NOMO-1 treated with DMSO at 0.1 percent for 48 hours (cell line): ENCODE measurements around the gene JAML.
"Not testable (repeated sequence)": the region's sequence is repeated elsewhere in the genome, so short reads cannot be mapped to it uniquely, and the experiment has no call there.

Experiments
- DNase-seq: peaks from one replicate; lab custom pipeline; 2025; ENCODE audit not compliant: unreplicated experiment; lab: John Stamatoyannopoulos, UW

The JAML gene

DNA sequence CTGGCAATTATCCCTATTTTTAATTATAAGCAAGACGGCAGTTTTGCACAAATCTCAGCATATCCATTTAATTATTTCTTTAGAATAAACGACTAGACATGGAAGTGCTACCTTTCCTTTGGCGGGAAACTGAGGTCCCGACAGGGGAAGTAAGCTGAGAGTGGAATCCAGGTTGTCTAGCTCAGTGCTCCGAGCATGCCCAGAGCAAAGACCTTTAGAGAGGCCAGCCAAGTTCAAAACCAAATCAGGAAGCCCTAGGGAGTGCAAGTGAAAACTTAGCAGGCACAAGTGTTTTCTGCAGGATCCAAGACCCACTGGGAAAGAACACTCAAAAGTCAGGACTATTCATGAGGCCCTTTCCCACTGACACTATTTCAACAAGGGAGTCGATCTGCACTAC is 25.7 kb downstream of the JAML start:
- no peak for DNase-seq

DNA sequence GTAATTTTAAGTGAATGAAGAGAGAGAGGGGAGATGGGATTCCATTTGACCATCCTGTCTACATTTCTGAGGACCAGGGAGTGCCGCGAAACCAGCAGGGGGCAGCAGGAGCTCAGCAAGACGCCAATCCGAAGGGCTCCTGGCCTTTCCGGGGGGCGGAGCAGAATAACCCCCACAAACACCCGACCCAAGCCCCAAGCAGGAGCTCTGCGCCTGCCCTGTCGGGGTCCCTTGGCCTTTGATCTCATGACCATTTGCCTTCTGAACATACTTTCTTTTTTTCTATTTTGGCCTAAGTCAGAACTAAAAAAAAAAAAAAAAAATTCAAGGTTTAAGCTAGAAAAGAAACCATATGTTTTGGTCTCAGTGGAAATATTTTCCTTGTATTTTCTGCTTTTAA is 26.4 kb downstream of the JAML start:
- peak; percentile 52 for DNase-seq

DNA sequence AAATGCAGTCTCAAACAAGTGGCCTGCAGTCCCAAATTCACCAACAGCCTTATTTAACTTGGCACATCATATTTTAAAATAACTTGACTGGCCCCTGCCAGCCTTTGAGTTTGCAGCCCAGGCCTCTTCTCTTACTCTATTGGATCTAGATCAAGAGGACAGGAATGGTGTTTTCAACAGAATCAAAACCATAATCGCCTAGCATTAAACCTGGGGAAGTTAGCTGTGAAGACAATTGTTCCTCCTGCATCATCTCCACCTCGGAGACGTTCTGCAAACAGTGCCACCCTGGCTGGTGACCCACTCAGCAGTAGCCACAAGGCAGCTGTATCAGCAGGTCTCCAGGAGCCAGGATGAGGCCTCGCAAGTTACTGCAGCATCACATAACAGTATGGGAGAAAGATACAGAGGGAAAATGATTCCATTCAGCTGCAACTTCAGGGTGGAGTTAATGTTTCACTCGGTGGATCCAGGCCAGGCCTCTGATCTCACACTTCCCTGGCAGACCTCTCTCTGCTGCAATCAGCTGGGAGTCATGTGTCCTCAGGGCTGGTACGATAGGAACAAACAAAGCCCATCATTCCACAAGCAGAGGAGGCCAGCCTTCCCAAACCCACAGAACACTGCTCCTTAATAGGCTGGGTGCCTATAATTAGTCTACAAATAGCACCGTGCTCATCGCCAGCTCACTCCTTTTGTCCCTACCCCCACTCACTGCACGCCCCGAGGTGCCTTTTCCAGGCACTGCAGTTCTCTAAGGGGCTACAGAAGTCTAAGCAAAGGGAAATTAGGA is 29.8 kb downstream of the JAML start:
- DNase-seq: no peak

DNA sequence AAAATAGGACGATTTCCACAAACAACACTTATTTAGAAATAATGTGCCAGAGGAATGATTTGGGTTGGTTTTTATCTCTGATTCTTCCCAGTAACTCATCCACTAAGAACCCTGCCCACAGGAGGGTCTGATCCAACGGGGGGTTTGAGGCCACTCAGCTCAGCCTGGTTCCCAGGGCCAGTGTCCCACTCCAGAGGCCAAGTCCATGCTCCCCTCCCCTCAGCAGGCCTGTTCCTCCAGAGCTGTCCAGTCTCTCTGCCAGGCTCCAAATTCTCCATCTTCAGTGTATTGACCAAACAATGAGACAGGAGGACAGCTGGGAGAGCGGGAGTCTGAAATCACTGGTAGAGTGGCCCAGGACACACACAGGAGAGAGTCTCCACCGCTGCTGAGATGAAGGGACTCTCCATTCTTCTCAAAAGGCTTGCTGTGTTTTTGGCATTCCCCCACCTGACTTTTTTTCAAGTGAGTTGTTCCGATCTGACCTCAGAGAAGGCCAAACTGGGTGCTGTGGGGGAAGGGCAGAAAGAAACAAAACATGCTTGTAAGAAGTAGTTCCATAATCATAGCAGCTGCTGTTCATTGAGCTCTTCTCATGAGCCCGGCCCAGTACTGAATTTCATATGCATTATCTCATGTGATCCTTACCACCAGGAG is 30.8 kb downstream of the JAML start:
- DNase-seq: no peak

DNA sequence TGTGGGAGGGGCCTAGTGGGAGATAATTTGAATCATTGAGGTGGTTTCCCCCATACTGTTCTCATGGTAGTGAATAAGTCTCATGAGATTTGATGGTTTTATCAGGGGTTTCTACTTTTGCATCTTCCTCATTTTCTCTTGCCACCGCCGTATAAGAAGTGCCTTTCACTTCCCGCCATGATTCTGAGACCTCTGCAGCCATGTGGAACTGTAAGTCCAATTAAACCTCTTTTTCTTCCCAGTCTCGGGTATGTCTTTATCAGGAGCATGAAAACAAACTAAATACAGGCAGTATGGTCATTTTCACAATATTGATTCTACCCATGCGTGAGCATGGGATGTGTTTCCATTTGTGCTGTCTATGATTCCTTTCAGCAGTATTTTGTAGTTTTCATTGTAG is 32.0 kb downstream of the JAML start:
- not testable (repeated sequence) for DNase-seq

DNA sequence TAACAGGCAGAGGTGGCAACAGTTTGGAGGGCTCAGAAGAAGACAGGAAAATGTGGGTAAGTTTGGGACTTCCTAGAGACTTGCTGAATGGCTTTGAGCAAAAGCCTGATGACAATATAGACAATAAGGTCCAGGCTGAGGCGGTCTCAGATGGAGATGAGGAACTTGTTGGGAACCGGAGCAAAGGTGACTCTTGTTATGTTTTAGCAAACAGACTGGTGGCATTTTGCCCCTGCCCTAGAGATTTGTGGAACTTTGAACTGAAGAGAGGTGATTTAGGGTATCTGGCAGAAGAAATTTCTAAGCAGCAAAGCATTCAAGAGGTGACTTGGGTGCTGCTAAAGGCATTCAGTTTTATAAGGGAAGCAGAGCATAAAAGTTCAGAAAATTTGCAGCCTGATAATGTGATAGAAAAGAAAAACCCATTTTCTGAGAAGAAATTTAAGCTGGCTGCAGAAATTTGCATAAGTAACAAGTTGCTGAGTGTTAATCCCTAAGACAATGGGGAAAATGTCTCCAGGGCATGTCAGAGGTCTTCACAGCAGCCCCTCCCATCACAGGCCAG is 33.8 kb downstream of the JAML start:
- DNase-seq: not testable (repeated sequence)

DNA sequence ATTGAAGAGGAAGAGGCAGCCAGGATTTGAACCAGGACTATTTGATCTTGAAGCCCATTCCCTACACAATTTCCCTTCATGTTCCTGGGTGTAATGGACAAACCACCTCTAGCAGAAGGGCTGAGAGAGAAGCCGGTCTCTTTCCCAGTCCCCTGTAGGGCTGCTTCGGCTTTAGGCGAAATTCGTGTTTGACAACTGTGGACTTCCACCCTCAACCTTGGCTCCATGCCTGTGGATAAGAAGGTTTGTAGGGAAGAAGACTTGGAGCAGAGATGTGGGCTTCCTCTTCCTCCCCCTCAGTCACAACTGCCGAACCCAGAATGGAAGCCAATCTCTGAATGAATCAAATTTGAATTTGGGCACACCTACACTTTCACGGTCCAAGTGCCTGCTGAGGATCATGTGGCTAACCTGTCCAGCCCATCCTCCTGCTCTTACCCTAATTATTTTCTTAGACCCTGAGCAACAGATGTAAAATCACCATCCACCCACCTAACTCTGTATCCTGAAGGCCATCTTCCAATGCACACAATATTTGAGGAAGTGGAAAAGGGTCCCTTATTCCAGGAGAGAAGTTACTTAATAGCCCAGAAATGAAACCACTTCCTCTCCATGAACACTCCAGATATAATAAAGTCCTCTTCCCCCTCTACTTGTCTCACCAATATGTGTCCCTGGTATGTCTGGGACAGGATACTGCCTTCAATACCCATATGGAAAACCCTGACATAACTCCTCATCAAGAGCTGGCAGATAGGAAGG is 38.3 kb downstream of the JAML start:
- peak; percentile 55 for DNase-seq

DNA sequence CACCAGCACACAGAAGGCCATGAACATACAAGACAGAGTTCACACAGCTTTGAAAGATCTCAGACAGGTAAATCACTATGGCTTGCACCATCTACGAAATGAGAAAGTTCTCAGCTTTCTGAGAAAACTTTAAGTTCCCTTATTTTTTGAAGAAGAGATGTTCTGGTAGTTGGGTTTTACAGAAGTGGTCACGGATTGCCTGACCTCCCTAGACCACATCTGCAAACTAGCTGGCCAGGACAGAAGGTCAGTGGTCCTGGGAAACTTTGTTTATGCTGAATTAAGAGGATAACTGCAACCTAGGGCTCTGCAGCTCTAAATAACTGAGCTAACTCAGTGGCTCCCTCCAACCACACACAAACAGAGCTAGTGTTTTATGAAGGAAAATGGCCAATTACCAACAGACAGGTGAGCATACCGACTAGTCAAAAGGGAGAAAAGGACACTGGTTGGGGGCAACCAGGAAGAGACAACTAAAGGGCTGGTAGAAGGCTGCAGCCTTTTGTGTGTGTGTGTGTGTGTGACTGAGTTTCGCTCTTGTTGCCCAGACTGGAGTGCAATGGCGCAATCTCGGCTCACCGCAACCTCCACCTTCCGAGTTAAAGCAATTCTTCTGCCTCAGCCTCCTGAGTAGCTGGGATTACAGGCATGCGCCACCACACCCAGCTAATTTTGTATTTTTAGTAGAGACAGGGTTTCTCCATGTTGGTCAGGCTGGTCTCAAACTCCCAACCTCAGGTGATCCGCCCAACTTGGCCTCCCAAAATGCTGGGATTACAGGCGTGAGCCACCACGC is 39.8 kb downstream of the JAML start:
- peak; percentile 72 for DNase-seq

DNA sequence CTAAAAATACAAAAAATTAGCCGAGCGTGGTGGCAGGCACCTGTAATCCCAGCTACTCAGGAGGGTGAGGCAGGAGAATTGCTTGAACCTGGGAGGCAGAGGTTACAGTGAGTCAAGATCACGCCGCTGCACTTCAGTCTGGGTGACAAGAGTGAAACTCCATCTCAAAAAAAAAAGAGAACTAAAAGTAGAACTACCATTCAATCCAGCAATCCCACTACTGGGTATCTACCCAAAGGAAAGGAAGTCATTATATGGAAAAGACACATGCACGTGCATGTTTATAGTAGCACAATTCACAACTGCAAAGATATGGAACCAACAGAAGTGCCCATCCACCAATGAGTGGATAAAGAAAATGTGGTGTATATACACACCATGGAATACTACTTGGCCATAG is 41.1 kb downstream of the JAML start:
- peak; percentile 51 for DNase-seq

DNA sequence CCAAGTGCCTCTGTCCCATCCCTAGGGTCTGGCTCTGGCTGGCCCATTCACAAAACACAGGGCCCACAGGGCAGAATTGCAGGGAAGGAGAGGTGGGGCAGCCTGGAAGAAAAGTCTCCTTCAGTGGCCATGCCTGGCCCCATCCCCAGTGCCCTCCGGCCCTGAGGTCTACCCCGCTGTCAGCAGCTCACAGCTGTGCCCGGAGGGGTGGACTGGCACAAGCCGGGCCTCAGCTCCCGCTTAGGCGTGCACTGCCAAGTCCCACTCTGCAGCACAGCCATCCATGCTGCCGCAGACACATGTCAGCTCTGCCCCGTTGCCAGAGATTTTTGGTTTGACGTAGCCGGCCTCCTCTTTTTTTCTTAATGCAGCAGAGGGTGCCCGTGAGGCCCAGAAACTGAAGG is 44.5 kb downstream of the JAML start:
- DNase-seq: no peak

DNA sequence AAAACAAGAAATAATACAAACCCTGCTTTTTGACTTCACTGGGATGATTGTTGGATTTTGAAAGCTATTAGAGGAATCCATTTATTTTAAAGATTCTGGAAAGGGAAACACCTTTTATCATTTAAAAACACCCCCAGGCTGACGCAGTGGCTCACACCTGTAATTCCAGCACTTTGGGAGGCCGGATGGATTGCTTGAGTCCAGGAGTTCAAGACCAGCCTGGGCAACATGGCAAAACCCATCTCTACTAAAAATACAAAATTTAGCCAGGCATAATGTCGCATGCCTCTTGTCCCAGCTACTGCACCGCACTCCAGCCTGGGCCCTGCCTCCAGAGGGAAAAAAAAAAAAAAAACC is 48.1 kb downstream of the JAML start:
- no peak for DNase-seq

DNA sequence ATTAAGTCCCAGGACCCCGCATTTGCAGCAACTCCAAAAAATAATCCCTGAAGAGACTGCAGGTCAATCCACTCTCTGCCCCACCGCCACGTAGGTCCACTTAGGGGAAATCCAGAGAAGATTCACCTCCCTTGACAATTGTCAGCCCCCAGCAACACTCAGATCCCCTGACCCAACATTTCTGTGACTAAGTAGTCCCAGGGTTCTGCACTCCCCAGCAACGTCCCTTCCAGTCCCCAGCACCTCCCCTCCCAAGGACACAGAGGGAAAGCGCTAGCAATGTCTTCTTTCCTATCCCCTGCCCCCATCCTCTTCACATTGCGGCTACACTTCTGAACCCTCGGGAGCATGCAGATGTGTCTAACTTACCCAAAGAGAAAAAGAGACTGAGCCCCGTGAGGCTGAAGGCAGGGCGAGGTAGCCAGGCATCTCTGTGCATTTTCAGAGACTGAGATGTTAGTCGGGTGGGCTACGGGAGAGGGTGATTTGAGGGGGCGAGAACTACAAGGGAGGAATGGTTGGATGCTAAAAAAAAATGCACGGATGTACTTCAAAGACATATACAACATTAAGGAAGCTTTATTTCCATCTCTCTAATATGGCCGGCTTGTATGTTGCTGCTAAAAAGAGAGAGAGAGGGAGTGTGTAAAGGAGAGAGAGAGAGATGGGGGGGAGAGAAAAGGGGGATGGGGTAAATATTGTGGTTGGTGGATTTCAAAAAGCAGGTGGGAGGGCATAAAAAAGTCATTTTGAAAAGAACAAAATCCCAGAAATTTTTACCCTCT is 48.6 kb downstream of the JAML start, which contains the start of gene SCN2B:
Gene SCN2B (minus strand): TSS at position 647 of the 785 bp plus-strand sequence. CDS start 208 bp downstream, at position 439.
- DNase-seq: no peak

DNA sequence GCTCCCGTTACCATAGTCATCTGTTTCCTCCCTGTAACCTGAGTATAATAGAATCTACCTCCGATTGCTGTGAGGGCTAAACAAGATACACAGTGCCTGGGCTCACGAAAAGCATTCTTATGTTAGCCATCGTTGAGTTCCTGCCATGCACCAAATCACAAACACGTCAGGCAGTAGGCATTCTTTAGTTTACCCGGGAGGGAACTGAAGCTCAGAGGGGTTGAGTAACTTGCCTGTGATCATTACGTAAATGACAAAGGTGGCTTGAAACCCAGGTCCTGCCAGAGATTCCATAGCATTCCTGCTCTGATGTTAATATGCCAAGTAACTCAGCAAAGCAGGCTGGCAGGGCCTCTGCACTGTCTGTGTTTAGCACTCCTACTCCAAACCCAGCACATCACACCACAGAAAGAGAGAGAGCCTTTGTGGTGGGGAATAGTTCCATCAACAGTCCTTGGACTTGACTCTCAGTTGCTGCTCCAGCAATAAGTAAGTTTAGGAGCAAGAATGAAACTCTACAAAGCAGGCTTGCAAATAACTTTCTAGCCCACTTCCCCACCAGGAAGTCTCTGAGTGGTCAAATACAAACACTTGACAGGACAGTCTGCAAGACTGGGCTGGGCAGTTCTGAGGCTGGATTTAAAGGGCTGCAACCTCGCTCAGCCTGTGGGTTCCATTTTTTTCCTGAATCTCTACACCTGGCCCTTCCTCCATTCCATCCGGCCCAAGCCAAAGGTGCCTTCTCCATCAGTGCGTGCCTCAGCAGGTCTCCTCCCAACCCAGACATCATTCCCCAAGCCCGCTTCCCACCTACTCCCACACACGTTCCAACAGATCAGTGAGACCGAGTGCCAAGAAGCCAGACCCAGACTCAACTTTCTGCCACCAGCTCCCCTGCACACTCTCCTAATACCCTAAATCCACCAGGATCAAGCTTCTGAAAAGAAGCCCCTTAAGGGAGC is 49.5 kb downstream of the JAML start:
- DNase-seq: no peak

DNA sequence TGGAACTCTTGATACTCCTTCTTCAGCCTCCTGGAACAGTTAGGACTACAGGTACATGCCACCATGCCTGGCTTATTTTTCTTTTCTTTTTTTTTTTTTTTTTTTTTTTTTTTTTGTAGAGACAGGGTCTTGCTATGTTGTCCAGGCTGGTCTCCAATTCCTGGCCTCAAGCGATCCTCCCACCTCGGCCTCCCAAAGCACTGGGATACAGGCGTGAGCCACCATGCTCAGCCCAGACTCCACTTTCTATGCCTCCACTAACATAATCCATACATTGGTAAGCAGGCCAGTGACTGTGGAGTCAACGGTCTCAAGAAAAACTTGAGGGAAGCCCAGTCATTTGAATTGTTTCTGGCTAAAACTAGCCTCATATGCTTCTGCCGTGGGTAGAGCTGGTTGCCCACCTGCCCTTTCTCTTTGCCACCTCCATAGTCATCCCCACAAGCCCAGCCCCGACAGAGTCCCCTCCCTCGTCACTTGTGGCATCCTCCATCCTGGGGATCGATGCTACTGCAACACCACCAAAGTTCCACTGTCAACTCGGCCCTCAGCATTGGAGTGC is 50.7 kb downstream of the JAML start:
- no peak for DNase-seq

DNA sequence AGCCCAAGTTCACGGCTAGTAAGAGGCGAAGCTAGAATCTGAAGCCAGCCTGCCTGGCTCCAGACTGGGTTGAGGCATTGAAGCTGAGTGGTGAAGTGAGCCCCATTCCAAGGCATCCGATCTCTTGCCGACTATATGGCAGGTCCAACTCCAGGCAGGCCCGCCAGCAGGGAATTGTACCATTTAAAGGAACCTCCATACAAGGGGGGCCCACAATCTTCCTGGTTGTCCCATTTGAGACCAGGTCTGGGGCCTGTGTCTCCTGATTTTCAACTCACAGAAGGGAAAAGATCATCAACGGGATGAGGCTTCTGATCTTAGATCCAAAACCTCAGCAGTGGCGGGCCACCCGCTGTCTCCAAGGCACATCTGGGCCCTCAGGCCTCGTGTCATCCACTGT is 52.5 kb downstream of the JAML start:
- DNase-seq: no peak

DNA sequence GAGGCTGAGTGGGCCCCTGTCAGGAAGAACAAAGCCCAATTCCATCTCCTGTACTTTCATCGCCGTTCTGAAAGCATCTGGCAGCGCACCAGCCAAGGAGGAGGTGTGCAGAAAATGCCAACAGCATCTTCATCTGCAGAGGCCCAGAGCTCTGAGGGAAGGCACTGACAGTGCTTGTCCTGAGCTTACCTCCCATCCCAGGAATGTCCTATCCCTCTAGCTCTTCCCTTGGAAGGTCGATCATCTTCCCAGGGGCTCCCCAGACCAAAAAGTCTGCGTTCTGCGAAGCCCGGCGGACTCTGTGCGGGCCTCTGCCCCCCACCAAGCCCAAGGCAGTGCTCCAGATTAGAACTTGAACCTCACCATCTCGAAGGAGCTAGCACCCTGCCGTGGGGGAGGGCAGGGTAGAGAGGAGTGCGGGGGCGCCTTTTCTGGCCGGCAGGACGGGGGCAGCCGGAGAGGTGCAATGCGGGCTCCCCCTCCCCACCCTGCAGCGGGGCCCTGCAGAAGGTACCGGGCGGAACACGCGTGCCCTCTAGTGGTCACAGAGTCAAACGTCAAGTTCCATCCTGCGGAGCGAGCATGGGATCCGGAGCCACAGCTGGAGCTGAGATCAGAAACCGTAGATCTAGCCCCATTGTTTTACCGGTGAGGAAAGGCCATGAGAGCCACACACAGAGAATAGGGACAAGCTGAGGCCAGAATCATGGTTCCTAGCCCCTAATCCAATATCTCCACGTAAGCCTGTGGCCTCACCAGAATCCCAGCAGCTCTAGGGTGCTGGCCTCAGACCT is 53.3 kb downstream of the JAML start:
- DNase-seq: peak; percentile 57

DNA sequence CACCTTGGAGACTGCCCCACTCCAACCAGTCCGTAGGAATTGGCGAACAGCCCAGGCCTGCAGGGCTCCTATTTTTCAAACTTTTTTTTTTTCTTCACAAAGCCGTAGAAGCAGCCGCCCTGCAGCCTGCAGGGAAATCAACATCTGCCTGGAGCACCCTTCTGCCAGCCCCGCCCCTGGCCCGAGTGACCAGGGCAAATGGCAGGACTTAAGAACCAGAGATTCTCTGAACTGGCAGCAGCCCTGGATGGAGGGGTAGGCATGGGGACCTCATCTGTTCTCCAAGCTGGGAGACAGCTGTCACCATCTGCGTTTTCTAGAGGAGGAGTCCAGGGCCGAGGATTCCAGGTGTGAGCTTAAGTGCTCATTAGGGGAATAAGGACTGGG is 53.9 kb downstream of the JAML start:
- DNase-seq: no peak

DNA sequence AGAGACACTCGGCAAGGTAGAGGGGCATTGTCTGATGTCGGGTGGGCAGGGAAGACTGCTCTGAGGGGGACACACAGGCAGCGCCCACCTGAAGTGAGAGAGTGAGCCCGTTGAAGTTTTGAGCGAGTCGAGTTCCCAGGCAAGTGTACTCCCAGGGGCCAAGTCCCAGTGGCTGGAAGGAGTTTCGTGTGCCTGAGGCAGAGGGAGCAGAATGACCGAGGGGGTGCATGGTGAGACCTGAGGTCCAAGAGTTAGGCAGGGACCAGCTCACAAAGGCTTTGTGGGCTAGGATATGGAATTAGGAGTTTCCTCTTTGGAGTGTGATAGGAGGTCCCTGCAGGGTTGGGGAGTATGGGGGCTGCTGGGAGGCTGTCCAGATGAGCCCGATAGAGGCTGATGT is 54.6 kb downstream of the JAML start:
- no peak for DNase-seq
